SU-DHL-6 (cell line): ENCODE measurements around the gene FLT1.

Experiments
- H2AFZ ChIP-seq: fragments of 200-600 bp; sonication (generic); 2 replicates; pipeline ENCODE4 v1.6.1; 2014; ENCODE audit warnings: low read depth, mild to moderate bottlenecking, moderate library complexity, mixed read lengths, antibody characterized with exemption, low read length; ENCODE audit not compliant: severe bottlenecking
- H3F3A ChIP-seq: fragments of 200-600 bp; shearing (Covaris generic); 2 replicates; pipeline ENCODE4 v1.6.0; 2016; ENCODE audit warnings: antibody characterized with exemption, mild to moderate bottlenecking; ENCODE audit not compliant: insufficient read depth
- H3K27ac ChIP-seq: fragments of 200-600 bp; sonication (generic); 2 replicates; pipeline ENCODE4 v1.5.1; 2016; ENCODE audit warnings: low read depth, mild to moderate bottlenecking, low read length, moderate library complexity, mixed read lengths
- H3K27me3 ChIP-seq: fragments of 200-600 bp; sonication (generic), shearing (Covaris generic); 2 replicates; pipeline ENCODE4 v1.6.0; 2014; ENCODE audit warnings: mild to moderate bottlenecking, low read length
- H3K36me3 ChIP-seq: fragments of 200-600 bp; sonication (generic); 2 replicates; pipeline ENCODE4 v1.6.1; 2014; ENCODE audit warnings: mild to moderate bottlenecking, low read length, mixed read lengths
- H3K4me2 ChIP-seq: fragments of 300-600, 200-600 bp; shearing (Covaris generic), sonication (generic); 2 replicates; pipeline ENCODE4 v1.6.0; 2014; ENCODE audit warnings: low read length, low read depth, mild to moderate bottlenecking; ENCODE audit not compliant: poor library complexity, severe bottlenecking
- H3K4me3 ChIP-seq: fragments of 200-600 bp; sonication (generic); 2 replicates; pipeline ENCODE4 v1.5.1; 2014; ENCODE audit warnings: antibody characterized with exemption, low read length, mild to moderate bottlenecking, mixed read lengths; ENCODE audit not compliant: insufficient read depth, poor library complexity, severe bottlenecking
- H3K79me2 ChIP-seq: fragments of 200-600 bp; sonication (generic); 2 replicates; pipeline ENCODE4 v1.6.1; 2014; ENCODE audit warnings: mild to moderate bottlenecking, low read length, moderate library complexity; ENCODE audit not compliant: insufficient read depth
- H3K9ac ChIP-seq: fragments of 200-600 bp; sonication (generic); 2 replicates; pipeline ENCODE4 v1.7.0; 2014; ENCODE audit warnings: mild to moderate bottlenecking, low read length
- H3K9me2 ChIP-seq: fragments of 200-600 bp; sonication (generic); replicated peaks from 2 replicates; pipeline ENCODE4 v1.6.1; 2014; ENCODE audit warnings: low read length; ENCODE audit not compliant: insufficient read depth
- H3K9me3 ChIP-seq: fragments of 200-600 bp; sonication (generic); 2 replicates; pipeline ENCODE4 v1.6.1; 2014; ENCODE audit warnings: low read length, mixed read lengths; ENCODE audit not compliant: insufficient read depth
- H4K20me1 ChIP-seq: fragments of 200-600 bp; sonication (generic); 2 replicates; pipeline ENCODE4 v1.6.1; 2014; ENCODE audit warnings: low read depth, mild to moderate bottlenecking, antibody characterized with exemption, low read length, moderate library complexity, mixed read lengths
- CTCF ChIP-seq: fragments of 200-600 bp; sonication (generic); IDR thresholded peaks from one replicate; pipeline ENCODE4 v1.5.1; 2017; ENCODE audit warnings: antibody characterized with exemption, mild to moderate bottlenecking, low read length, moderate library complexity; ENCODE audit not compliant: insufficient read depth, poor library complexity, severe bottlenecking
- EZH2phosphoT487 ChIP-seq: fragments of 200-600 bp; sonication (generic), shearing (Covaris generic); conservative IDR thresholded peaks from 2 replicates; pipeline ENCODE4 v1.6.1; 2018; ENCODE audit warnings: mild to moderate bottlenecking, antibody characterized with exemption, low read length, moderate library complexity, mixed read lengths

Gene FLT1

GRCh38 chr13:28268800-28269223 lies 226.1 kb downstream of the FLT1 start:
- H3K27me3 ChIP-seq: no peaks in the 10 kb centered on the region
- peak overlapping the region; percentile 89 for H3K4me2 ChIP-seq
- TF ChIP-seq CTCF (no peak), EZH2phosphoT487 (no peak)
- H3K9me3 ChIP-seq: peaks cover 9% of the 10 kb centered on the region; the same call in 1 of the 2 replicates
- no peaks in the 10 kb centered on the region for H4K20me1 ChIP-seq
- no peaks in the 10 kb centered on the region for H3K79me2 ChIP-seq
- peak overlapping the region; percentile 99 for H3K27ac ChIP-seq
- peak overlapping the region; percentile 22; the same call in 1 of the 2 replicates for H3K9ac ChIP-seq
- H3K9me2 ChIP-seq: no peaks in the 10 kb centered on the region
- H3K36me3 ChIP-seq: peaks cover 48% of the 10 kb centered on the region
- peaks cover 23% of the 10 kb centered on the region for H3F3A ChIP-seq
- peak overlapping the region; percentile 16 for H3K4me3 ChIP-seq
- no peak overlapping the region for H2AFZ ChIP-seq

- peaks cover 9% of the 10 kb centered on the region; the same call in 1 of the 2 replicates for H3K9me3 ChIP-seq
- H3K36me3 ChIP-seq: peaks cover 59% of the 10 kb centered on the region
- no peaks in the 10 kb centered on the region for H3K9me2 ChIP-seq
- TF ChIP-seq CTCF: no peak
- no peak for TF ChIP-seq EZH2phosphoT487
- peak overlapping the region; percentile 89 for H3K4me2 ChIP-seq
- no peaks in the 10 kb centered on the region for H4K20me1 ChIP-seq
- H3K9ac ChIP-seq: no peak overlapping the region
- no peak overlapping the region for H3K4me3 ChIP-seq
- no peaks in the 10 kb centered on the region for H3K27me3 ChIP-seq
- H2AFZ ChIP-seq: no peak overlapping the region
- H3K27ac ChIP-seq: peak overlapping the region; percentile 99
- no peaks in the 10 kb centered on the region for H3K79me2 ChIP-seq
- peaks cover 23% of the 10 kb centered on the region for H3F3A ChIP-seq
These were observed 227.4 kb downstream of the FLT1 start for GRCh38 chr13:28267497-28267896.

- Histone ChIP-seq H3K36me3 (peaks cover 29% of the 10 kb centered on the region; the same call in 1 of the 2 replicates), H3K4me3 (no peak overlapping the region), H3K9ac (no peak overlapping the region)
These were observed 236.5 kb downstream of the FLT1 start for GRCh38 chr13:28258417-28258816.

More at GRCh38 chr13:28258417-28258816, 236.5 kb downstream of the FLT1 start:
- H3K27ac ChIP-seq: no peak overlapping the region
- H3K4me2 ChIP-seq: no peak overlapping the region
- no peak overlapping the region for H2AFZ ChIP-seq
- H3K27me3 ChIP-seq: no peaks in the 10 kb centered on the region
- no peaks in the 10 kb centered on the region for H3K9me3 ChIP-seq
- H3K9me2 ChIP-seq: no peaks in the 10 kb centered on the region
- H3K79me2 ChIP-seq: no peaks in the 10 kb centered on the region
- no peaks in the 10 kb centered on the region; the same call in 1 of the 2 replicates for H3F3A ChIP-seq
- TF ChIP-seq EZH2phosphoT487 (no peak), CTCF (no peak)
- H4K20me1 ChIP-seq: no peaks in the 10 kb centered on the region
